Measurements from ENCODE around the gene SPAG9. TPM values are rescaled to one million over a fixed set of nuclear protein-coding genes. Genes with fewer than 3 reads are reported as not detected.

SPAG9 gene
- total RNA-seq, 1 experiment from 2014 or later = 54.3 TPM

- no peak for DNase-seq
- Histone ChIP-seq H3K27me3 (ENCODE audit: insufficient read depth, low read length) (no peaks in the 10 kb centered on the region), H3K23ac (ENCODE audit: insufficient read length, low read depth, low read length) (no peak overlapping the region), H4K8ac (replicated peaks; ENCODE audit: insufficient read length, low read depth, low read length) (no peak overlapping the region), H3K79me2 (ENCODE audit: insufficient read depth, low read length) (no peaks in the 10 kb centered on the region), H3K4ac (ENCODE audit: low read depth, low read length) (no peak overlapping the region), H4K5ac (ENCODE audit: insufficient read length, low read depth, low read length) (no peak overlapping the region), H2BK5ac (ENCODE audit: insufficient read length, low read length) (no peak overlapping the region), H2BK20ac (ENCODE audit: low read depth, low read length, poor library complexity, severe bottlenecking) (no peak overlapping the region), H3K23me2 (ENCODE audit: insufficient read length, low read depth, low read length, poor library complexity, severe bottlenecking) (no peaks in the 10 kb centered on the region), H3K9me3 (ENCODE audit: control insufficient read depth, low read depth, low read length) (no peaks in the 10 kb centered on the region), H3K18ac (ENCODE audit: insufficient read length, low read depth, low read length) (no peak overlapping the region), H2BK120ac (ENCODE audit: low read depth, low read length, poor library complexity, severe bottlenecking) (no peak overlapping the region), H4K20me1 (ENCODE audit: control insufficient read depth, insufficient read depth, insufficient read length) (no peaks in the 10 kb centered on the region), H3K79me1 (ENCODE audit: insufficient read depth, low read depth, low read length, poor library complexity, severe bottlenecking) (no peaks in the 10 kb centered on the region), H2AFZ (ENCODE audit: low read length) (no peak overlapping the region), H2AK5ac (ENCODE audit: insufficient read length, low read length) (no peak overlapping the region), H4K91ac (ENCODE audit: insufficient read length, low read depth, low read length) (no peak overlapping the region), H3K4me2 (ENCODE audit: insufficient read depth, insufficient read length, low read length) (no peak overlapping the region), H3K27ac (ENCODE audit: insufficient read length, low read depth, low read length) (no peak overlapping the region), H3K14ac (ENCODE audit: insufficient read depth, low read length) (no peak overlapping the region), H2BK15ac (ENCODE audit: low read depth, low read length) (no peak overlapping the region), H3K9ac (ENCODE audit: extremely low read depth, insufficient read length, low read length) (no peak overlapping the region), H2BK12ac (ENCODE audit: insufficient read length, low read depth, low read length) (no peak overlapping the region), H3K4me1 (ENCODE audit: insufficient read depth, low read length) (no peaks in the 10 kb centered on the region; the same call in 1 of the 2 replicates), H3T11ph (ENCODE audit: low read length) (no peak overlapping the region), H3K56ac (ENCODE audit: insufficient read length, low read depth, low read length) (no peak overlapping the region)
- Mint-ChIP-seq H3K27me3 (ENCODE audit: low read depth) (no peaks in the 10 kb centered on the region), H3K36me3 (ENCODE audit: insufficient read depth in 1 of 3, low read depth in 3 of 3) (peaks cover 0 to 2% (median 0%) of the 10 kb centered on the region in 3 experiments; a peak in 4 of 7 replicates), H3K27ac (no peak overlapping the region), H3K9me3 (no peaks in the 10 kb centered on the region), H3K4me1 (peaks cover 13 to 16% of the 10 kb centered on the region in 2 experiments), H3K4me3 (no peak overlapping the region)
- TF ChIP-seq CTCF (conservative IDR thresholded peaks at IDR 0.05) = no peak
- no CpG with 5 or more reads among the region's 4 CpGs for WGBS (ENCODE audit: extremely low coverage, insufficient read length, low lambda C conversion rate)
Observed at GRCh38 chr17:51032850-51033249, 87.8 kb downstream of the SPAG9 start.

Data from H9 (cell line).